ENCODE measurements around the gene CDK13. TPM values are rescaled to one million over a fixed set of nuclear protein-coding genes. Genes with fewer than 3 reads are reported as not detected.
A peak's percentile ranks its signal among the peaks of the same experiment; 100 is the strongest.

CDK13 gene
- 18.6 TPM for polyA plus RNA-seq (2012; ENCODE audit: insufficient read depth, insufficient read length, low read depth)

DNA sequence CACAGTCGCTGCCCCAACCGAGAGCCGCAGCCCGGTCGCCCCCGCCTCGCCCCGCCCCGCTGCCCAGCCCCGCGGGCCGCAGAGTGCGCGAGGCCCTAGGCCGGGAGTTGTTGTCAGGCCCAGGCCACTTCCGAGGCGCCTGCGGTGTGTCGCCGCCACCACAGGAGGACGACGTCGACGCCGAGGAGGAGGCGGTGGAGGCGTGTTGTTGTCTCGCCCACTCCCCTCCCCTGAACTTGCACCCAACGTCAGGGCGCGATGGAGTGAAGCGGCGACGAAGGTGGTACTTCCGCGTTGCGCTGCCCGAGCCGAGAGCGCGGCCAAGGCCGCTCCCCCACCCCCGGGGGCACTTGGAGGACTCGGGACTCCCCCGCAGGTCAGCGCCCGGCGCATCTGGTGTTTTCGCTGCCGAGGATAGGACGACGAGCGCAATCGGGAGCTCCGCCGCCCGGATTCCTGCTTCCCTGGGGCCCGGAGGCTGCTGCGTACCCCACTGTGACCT lies at the start of gene CDK13:
CDK13 (plus strand) TSS at position 286 of the 502 bp plus-strand sequence. CDS start 386 bp downstream, outside the sequence.
- TF ChIP-seq, protein P1, sequence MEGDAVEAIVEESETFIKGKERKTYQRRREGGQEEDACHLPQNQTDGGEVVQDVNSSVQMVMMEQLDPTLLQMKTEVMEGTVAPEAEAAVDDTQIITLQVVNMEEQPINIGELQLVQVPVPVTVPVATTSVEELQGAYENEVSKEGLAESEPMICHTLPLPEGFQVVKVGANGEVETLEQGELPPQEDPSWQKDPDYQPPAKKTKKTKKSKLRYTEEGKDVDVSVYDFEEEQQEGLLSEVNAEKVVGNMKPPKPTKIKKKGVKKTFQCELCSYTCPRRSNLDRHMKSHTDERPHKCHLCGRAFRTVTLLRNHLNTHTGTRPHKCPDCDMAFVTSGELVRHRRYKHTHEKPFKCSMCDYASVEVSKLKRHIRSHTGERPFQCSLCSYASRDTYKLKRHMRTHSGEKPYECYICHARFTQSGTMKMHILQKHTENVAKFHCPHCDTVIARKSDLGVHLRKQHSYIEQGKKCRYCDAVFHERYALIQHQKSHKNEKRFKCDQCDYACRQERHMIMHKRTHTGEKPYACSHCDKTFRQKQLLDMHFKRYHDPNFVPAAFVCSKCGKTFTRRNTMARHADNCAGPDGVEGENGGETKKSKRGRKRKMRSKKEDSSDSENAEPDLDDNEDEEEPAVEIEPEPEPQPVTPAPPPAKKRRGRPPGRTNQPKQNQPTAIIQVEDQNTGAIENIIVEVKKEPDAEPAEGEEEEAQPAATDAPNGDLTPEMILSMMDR (IDR thresholded peaks at IDR 0.05; ENCODE audit: low read depth, low read length) = no peak
- Histone ChIP-seq H3K4me1 (no peaks in the 10 kb centered on the region), H3K4me3 (ENCODE audit: low read depth, low read length) (peak within 1 kb of the TSS; percentile 69), H3K27me3 (no peaks in the 10 kb centered on the region), H3K36me3 (no peaks in the 10 kb centered on the region; the same call in 1 of the 2 replicates), H3K9me3 (no peaks in the 10 kb centered on the region)
- peak; percentile 85 for DNase-seq

DNA sequence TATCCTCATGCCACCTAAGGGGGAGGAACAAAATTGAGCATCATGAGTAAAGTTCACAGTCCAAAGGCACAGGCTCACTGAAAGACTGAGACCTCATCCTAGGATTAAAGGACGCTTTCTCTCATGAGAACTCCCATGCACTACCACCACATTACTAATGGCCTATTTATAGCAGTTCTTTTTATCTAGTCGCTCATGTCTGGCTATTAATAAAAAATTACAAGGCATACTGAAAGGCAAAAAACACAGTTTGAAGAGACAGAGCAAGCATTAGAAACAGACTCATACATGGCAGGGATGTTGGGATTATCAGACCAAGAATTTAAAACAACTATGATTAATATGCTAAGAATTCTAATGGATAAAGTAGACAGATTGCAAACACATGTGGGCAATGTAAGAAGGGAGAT lies 46.0 kb upstream of the CDK13 start:
- H3K36me3 ChIP-seq = no peaks in the 10 kb centered on the region
- peak overlapping the region; percentile 37 for H3K4me3 ChIP-seq (ENCODE audit: low read depth, low read length)
- no peaks in the 10 kb centered on the region for H3K27me3 ChIP-seq
- no peaks in the 10 kb centered on the region for H3K4me1 ChIP-seq
- DNase-seq = no peak
- TF ChIP-seq, protein P1 (IDR thresholded peaks at IDR 0.05; ENCODE audit: low read depth, low read length) = no peak
- H3K9me3 ChIP-seq = no peaks in the 10 kb centered on the region

DNA sequence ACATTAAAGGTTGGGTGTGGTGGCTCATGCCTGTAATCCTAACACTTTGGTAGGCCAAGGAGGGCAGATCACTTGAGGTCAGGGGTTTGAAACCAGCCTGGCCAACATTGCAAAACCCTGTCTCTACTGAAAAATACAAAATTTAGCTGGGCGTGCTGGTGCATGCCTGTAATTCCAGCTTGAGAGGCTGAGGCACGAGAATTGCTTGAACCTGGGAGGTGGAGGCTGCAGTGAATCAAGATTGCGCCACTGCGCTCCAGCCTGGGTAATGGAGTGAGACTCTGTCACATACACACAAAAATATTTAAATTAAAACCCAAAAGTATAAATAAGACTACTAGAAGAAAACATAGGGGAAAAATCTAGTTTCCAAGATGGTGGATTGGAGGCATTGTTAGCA lies 41.9 kb upstream of the CDK13 start:
- TF ChIP-seq, protein P1 (IDR thresholded peaks at IDR 0.05; ENCODE audit: low read depth, low read length) = no peak
- no peaks in the 10 kb centered on the region for H3K9me3 ChIP-seq
- no peak overlapping the region for H3K4me3 ChIP-seq (ENCODE audit: low read depth, low read length)
- DNase-seq = no peak
- H3K36me3 ChIP-seq = no peaks in the 10 kb centered on the region
- no peaks in the 10 kb centered on the region for H3K27me3 ChIP-seq
- H3K4me1 ChIP-seq = peaks cover 4% of the 10 kb centered on the region; the same call in 1 of the 2 replicates

DNA sequence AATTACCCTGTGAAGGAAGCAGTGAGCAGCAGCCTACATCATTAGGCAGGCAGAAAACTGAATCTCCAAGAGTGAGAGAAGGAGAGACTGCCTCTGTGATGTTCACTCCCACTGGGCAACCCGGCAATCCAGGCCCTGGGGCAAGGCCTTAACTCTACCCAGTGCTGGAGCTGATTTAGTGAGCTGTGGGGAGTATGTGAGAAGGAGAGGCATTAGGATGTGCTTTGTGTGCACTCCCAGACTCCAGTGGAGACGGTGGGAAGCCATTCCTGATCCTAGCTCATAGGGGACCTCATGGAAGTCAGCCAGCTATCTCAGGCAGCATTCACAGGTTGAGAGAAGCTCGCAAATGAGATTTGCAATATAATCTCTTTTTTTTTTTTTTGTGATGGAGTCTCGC lies 41.1 kb upstream of the CDK13 start:
- TF ChIP-seq, protein P1 (IDR thresholded peaks at IDR 0.05; ENCODE audit: low read depth, low read length) = no peak
- Histone ChIP-seq H3K4me3 (ENCODE audit: low read depth, low read length) (no peak overlapping the region), H3K4me1 (peaks cover 4% of the 10 kb centered on the region; the same call in 1 of the 2 replicates), H3K27me3 (no peaks in the 10 kb centered on the region), H3K36me3 (no peaks in the 10 kb centered on the region), H3K9me3 (no peaks in the 10 kb centered on the region)
- DNase-seq = no peak

DNA sequence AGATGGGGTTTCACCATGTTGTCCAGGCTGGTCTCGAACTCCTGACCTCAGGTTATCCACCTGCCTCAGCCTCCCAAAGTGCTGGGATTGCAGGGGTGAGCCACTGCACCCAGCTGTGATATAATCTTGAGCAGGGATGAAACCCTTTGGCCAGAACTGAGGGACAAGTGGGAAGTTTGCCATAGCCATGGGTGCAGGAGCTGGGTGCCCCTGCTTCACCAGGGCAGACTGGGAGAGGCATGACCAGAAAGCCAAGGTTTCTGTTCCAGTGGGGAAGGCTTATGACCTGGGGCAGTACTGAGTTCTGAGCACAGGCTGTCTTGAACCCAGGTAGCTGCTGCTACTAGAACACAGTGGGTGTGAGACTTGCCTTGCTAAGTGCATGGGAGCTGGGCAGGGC lies 40.5 kb upstream of the CDK13 start:
- DNase-seq = no peak
- peaks cover 4% of the 10 kb centered on the region; the same call in 1 of the 2 replicates for H3K4me1 ChIP-seq
- TF ChIP-seq, protein P1 (IDR thresholded peaks at IDR 0.05; ENCODE audit: low read depth, low read length) = no peak
- H3K9me3 ChIP-seq = no peaks in the 10 kb centered on the region
- H3K4me3 ChIP-seq (ENCODE audit: low read depth, low read length) = no peak overlapping the region
- H3K36me3 ChIP-seq = no peaks in the 10 kb centered on the region
- H3K27me3 ChIP-seq = peaks cover under 1% of the 10 kb centered on the region; the same call in 1 of the 2 replicates

DNA sequence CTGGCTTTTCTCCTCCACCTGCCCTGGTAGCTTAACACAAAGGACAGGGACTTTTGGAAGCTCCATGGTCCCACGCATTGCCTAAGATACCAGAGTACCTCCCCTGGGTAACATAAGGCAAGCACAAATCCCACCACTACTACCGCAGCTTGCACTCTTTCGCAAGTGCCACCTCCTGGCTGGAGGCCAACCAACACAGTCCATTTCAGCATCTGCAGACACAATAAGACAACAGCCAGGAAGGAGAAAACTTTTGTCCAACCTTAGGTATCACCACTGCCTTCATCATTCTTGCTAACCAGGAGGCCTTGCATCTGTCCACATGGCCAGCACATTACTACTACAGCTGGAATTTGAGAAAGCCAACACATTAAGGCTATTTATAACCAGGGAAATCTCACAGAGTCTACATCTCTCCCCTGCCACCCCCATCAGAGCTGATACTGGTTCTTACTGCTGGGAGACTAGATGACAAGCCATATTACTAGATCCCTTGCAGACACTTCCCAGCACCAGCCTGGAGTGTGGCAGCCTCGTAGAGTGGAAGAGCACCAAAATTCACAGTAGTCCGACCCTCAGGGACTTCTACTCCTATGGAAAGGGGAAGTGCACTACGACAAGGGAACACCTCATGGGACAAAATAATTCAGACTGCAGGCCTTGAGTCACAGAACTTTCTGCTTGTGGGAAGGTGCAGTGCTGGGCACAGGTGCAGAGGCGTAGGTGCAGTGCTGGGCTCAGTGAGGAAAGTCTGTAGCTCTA lies 39.8 kb upstream of the CDK13 start:
- H3K36me3 ChIP-seq = no peaks in the 10 kb centered on the region
- peak; percentile 59 for DNase-seq
- H3K27me3 ChIP-seq = peaks cover 5% of the 10 kb centered on the region; the same call in 1 of the 2 replicates
- peaks cover 4% of the 10 kb centered on the region; the same call in 1 of the 2 replicates for H3K4me1 ChIP-seq
- TF ChIP-seq, protein P1 (IDR thresholded peaks at IDR 0.05; ENCODE audit: low read depth, low read length) = 0 out of 2 replicates have a peak, but pooled peaks have one; percentile 4
- no peak overlapping the region for H3K4me3 ChIP-seq (ENCODE audit: low read depth, low read length)
- H3K9me3 ChIP-seq = no peaks in the 10 kb centered on the region
